Astrocyte (in vitro differentiated cells and primary cell): ENCODE results near the gene BZW1.

Experiments
- CTCF ChIP-seq: IDR thresholded peaks from 2 replicates; pipeline ENCODE4 v1.5.1; 2011; ENCODE audit warnings: low read depth, mild to moderate bottlenecking, inconsistent platforms, low read length, moderate library complexity; ENCODE audit not compliant: insufficient read depth
- EZH2 ChIP-seq: IDR thresholded peaks from 2 replicates; pipeline ENCODE4 v1.6.1; 2012; ENCODE audit warnings: mild to moderate bottlenecking, low read length, inconsistent platforms; ENCODE audit not compliant: insufficient read depth

DNA sequence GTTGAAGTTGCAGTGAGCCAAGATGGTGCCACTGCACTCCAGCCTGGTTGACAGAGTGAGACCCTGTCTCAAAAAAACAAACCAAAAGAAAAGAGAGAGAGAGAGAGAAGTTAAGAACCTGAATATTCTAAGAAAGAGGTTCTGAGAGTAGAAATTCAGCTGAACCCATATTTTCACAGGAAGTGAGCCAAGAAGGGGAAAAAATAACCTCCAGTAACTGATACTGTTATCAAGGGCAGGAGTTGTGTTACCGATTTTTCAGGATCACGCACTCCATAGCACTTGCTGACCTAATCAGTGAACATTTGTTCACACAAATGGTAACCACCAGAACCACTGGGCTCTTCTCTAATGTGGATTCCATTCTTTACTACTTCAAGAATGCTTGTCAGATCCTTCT, 39.1 kb upstream of the BZW1 start:
- TF ChIP-seq CTCF = no peak
- no peak for TF ChIP-seq EZH2
